HepG2 (cell line): Measurements from ENCODE around the gene PLCL1. TPM values are rescaled to one million over a fixed set of nuclear protein-coding genes. Genes with fewer than 3 reads are reported as not detected.

Experiments
- ATAC-seq: fragments of 200-7000 bp; cut with Tn5 transposase; 3 replicates; pipeline ENCODE4 v1.9.1; 2020; ENCODE audit warnings: mild to moderate bottlenecking, moderate library complexity
- BruUV-seq: library from RNA; stranded (reverse); fragments of 400-500 nt; replicated peaks from 2 replicates; lab custom pipeline; 2021; lab: Mats Ljungman, UMichigan
- CTCF ChIA-PET: fragments of 300-600 bp; formaldehyde crosslinking; extraction: SDS; loops from one replicate; lab custom pipeline; 2021; ENCODE audit warnings: low total read pairs, inconsistent platforms, low intra/inter-chr PET ratio; lab: Yijun Ruan, JAX
- POLR2A ChIA-PET: fragments of 350-600 bp; sonication (Branson Sonifier 250); formaldehyde crosslinking; loops from one replicate; lab custom pipeline; 2020; ENCODE audit warnings: antibody characterized with exemption, inconsistent platforms; lab: Yijun Ruan, JAX
- DNase-seq: peaks from one replicate; pipeline ENCODE4 v3.0.0-alpha.2; 2015; ENCODE audit warnings: low spot score
- FAIRE-seq: peaks from 3 replicates; lab custom pipeline; 2011; peaks lifted over from hg19 to GRCh38; lab: Jason Lieb, UNC
- H2AFZ ChIP-seq: one replicate; pipeline ENCODE4 v1.6.1; 2011; ENCODE audit warnings: low read length, inconsistent platforms
- H3K27ac ChIP-seq: fragments of 300-600 bp; 3 replicates; pipeline ENCODE4 v1.8.0; 2011; ENCODE audit warnings: mixed run types, mild to moderate bottlenecking, mixed read lengths, low read length, inconsistent platforms; ENCODE audit not compliant: insufficient read depth; ENCODE audit errors: extremely low read length
- H3K27me3 ChIP-seq, 2 experiments: fragments of 200-600 bp in 1 of 2; 2 replicates in 1 of 2; 3 replicates in 1 of 2; pipeline versions ENCODE4 v1.6.0 to v1.8.0; 2011; ENCODE audit warnings: low read length in 2 of 2, mild to moderate bottlenecking in 2 of 2, moderate library complexity in 2 of 2, inconsistent platforms in 1 of 2; ENCODE audit not compliant: insufficient read depth in 2 of 2, control insufficient read depth in 1 of 2
- H3K36me3 ChIP-seq, 2 experiments: fragments of 200-600 bp in 1 of 2; replicated peaks in 1 of 2; 2 replicates in 1 of 2; 3 replicates in 1 of 2; pipeline versions ENCODE4 v1.5.1 to v1.8.0; 2011; ENCODE audit warnings: low read length in 2 of 2, inconsistent platforms in 1 of 2; ENCODE audit not compliant: insufficient read depth in 2 of 2, control insufficient read depth in 1 of 2
- H3K4me1 ChIP-seq: 2 replicates; pipeline ENCODE4 v1.5.1; 2012; ENCODE audit warnings: low read length, inconsistent platforms; ENCODE audit not compliant: insufficient read depth
- H3K4me2 ChIP-seq: 2 replicates; pipeline ENCODE4 v1.6.0; 2011; ENCODE audit warnings: low read depth, low read length, inconsistent platforms
- H3K4me3 ChIP-seq, 3 experiments: fragments of 200-600 bp in 1 of 3; sonication (generic), shearing (Covaris generic) in 1 of 3; replicated peaks in 1 of 3; 2 replicates each; pipeline ENCODE4 v1.5.1; 2011 to 2016; ENCODE audit warnings: low read length in 3 of 3, inconsistent platforms in 2 of 3, low read depth in 2 of 3, mild to moderate bottlenecking in 2 of 3, control low read depth in 1 of 3, mixed read lengths in 1 of 3; ENCODE audit not compliant: insufficient read depth in 1 of 3
- H3K79me2 ChIP-seq: one replicate; pipeline ENCODE4 v1.6.1; 2011; ENCODE audit warnings: low read length, inconsistent platforms; ENCODE audit not compliant: insufficient read depth
- H3K9ac ChIP-seq: 2 replicates; pipeline ENCODE4 v1.6.0; 2011; ENCODE audit warnings: mild to moderate bottlenecking, low read depth, low read length, inconsistent platforms; ENCODE audit not compliant: insufficient read depth
- H3K9me3 ChIP-seq: 2 replicates; pipeline ENCODE4 v1.5.1; 2012; ENCODE audit warnings: mild to moderate bottlenecking, low read length
- H4K20me1 ChIP-seq: 2 replicates; pipeline ENCODE4 v1.6.0; 2011; ENCODE audit warnings: inconsistent platforms, mild to moderate bottlenecking, low read length, moderate library complexity; ENCODE audit not compliant: insufficient read depth
- CHD4 ChIP-seq: fragments of 200-600 bp; sonication (generic); IDR thresholded peaks from 2 replicates; pipeline ENCODE4 v1.7.0; 2017; ENCODE audit warnings: mild to moderate bottlenecking, low read length, borderline replicate concordance
- FIP1L1 ChIP-seq: fragments of 200-400 bp; formaldehyde crosslinking; IDR thresholded peaks from 2 replicates; pipeline ENCODE4 v1.6.1; 2018; ENCODE audit warnings: low read depth, mild to moderate bottlenecking, low read length, moderate library complexity, borderline replicate concordance; ENCODE audit not compliant: insufficient read depth
- JUN ChIP-seq: sonication (generic); formaldehyde crosslinking; IDR thresholded peaks from 2 replicates; pipeline ENCODE4 v1.4.0; 2020; ENCODE audit warnings: mild to moderate bottlenecking, missing genetic modification reagents
- MAFK ChIP-seq, 2 experiments: IDR thresholded peaks in 1 of 2; conservative IDR thresholded peaks in 1 of 2; 2 replicates each; pipeline ENCODE4 v1.6.1; 2011; ENCODE audit warnings: improper control_type of control experiment in 2 of 2, low read length in 2 of 2
- NR2F1 ChIP-seq, 2 experiments: fragments of 450-650 bp in 1 of 2; formaldehyde crosslinking in 1 of 2; IDR thresholded peaks; 2 replicates each; pipeline versions ENCODE4 v1.5.0 to v1.6.1; 2016 to 2020; ENCODE audit warnings: mild to moderate bottlenecking in 1 of 2, missing compliant biosample characterization in 1 of 2, missing genetic modification reagents in 1 of 2, moderate library complexity in 1 of 2
- PLRG1 ChIP-seq: fragments of 450-650 bp; conservative IDR thresholded peaks from 2 replicates; pipeline ENCODE4 v1.6.1; 2016
- TEAD2 ChIP-seq: sonication (generic); formaldehyde crosslinking; IDR thresholded peaks from 2 replicates; pipeline ENCODE4 v1.9.0; 2021; ENCODE audit warnings: missing genetic modification reagents
- YY1 ChIP-seq: IDR thresholded peaks from 2 replicates; pipeline ENCODE4 v1.6.1; 2011; ENCODE audit warnings: low read length, low read depth, moderate library complexity, mild to moderate bottlenecking; ENCODE audit not compliant: insufficient read depth, insufficient replicate concordance
- ZNF10 ChIP-seq: sonication (generic); formaldehyde crosslinking; IDR thresholded peaks from 2 replicates; pipeline ENCODE4 v1.4.0; 2020; ENCODE audit warnings: mild to moderate bottlenecking, low read depth, missing genetic modification reagents, borderline replicate concordance
- ZNF335 ChIP-seq: sonication (generic); formaldehyde crosslinking; IDR thresholded peaks from 2 replicates; pipeline ENCODE4 v1.4.0; 2020; ENCODE audit warnings: missing genetic modification reagents
- WGBS: methylation state at CpG from one replicate; pipeline ENCODE4 v1.1.6; 2017; ENCODE audit warnings: low lambda C conversion rate; 5-methylcytosine and 5-hydroxymethylcytosine counted together
- in situ Hi-C: cut with HindIII; loops from 2 replicates; pipeline ENCODE4 v1.10.0; 2017; ENCODE audit warnings: low pct_unique_long_range_greater_than_20kb; ENCODE audit not compliant: extremely low pct_ligation_motif_present
- intact Hi-C: fragments of 100-400 bp; cut with micrococcal nuclease; formaldehyde crosslinking; loops from one replicate; pipeline ENCODE4 v1.10.0; 2022; ENCODE audit not compliant: unreplicated experiment
- polyA plus RNA-seq, 8 experiments: library from polyadenylated mRNA; depleted of rRNA in 3 of 8; stranded (reverse) in 7 of 8; unstranded in 1 of 8; fragments of >200 nt; fragmentation: Illumina TruSeq in 4 of 8; extraction: Trizol in 4 of 8; gene quantifications; 2 replicates each; pipeline versions ENCODE4 v1.2.1 to v1.2.3, GENCODE V29; 2011 to 2016; ENCODE audit warnings: low read depth in 4 of 8, missing spikeins in 1 of 8, mixed read lengths in 1 of 8; ENCODE audit not compliant: insufficient read depth in 1 of 8
- total RNA-seq, 5 experiments: library from RNA; depleted of rRNA; stranded (reverse); fragments of >200 nt; fragmentation: Illumina TruSeq; extraction: Trizol; gene quantifications; 2 replicates each; pipeline ENCODE4 v1.2.3, GENCODE V29; 2016; ENCODE audit warnings: low read depth in 1 of 5
- TF ChIP-seq, protein P1 (sequence below): sonication (generic); formaldehyde crosslinking; IDR thresholded peaks from 2 replicates; pipeline ENCODE4 v1.4.0; 2020; ENCODE audit warnings: missing genetic modification reagents
- TF ChIP-seq, protein P2 (sequence below): IDR thresholded peaks from 2 replicates; pipeline ENCODE4 v1.6.1; 2016; ENCODE audit warnings: mild to moderate bottlenecking, missing biosample characterization, missing genetic modification reagents
- TF ChIP-seq, protein P3 (sequence below): sonication (generic); formaldehyde crosslinking; IDR thresholded peaks from 2 replicates; pipeline ENCODE4 v1.4.0; 2020; ENCODE audit warnings: missing genetic modification reagents
- TF ChIP-seq, protein P4 (sequence below): sonication (generic); formaldehyde crosslinking; IDR thresholded peaks from 2 replicates; pipeline ENCODE4 v1.4.0; 2020; ENCODE audit warnings: mild to moderate bottlenecking, missing genetic modification reagents
- TF ChIP-seq, protein P5 (sequence below): sonication (generic); formaldehyde crosslinking; IDR thresholded peaks from 2 replicates; pipeline ENCODE4 v1.8.1; 2023; ENCODE audit warnings: mild to moderate bottlenecking, missing genetic modification reagents

Gene PLCL1
- total and polyA plus RNA-seq, 2 of the 13 experiments (the other 11 are each of a cell fraction or from before 2014, with no cell fraction given), result not detected

DNA sequence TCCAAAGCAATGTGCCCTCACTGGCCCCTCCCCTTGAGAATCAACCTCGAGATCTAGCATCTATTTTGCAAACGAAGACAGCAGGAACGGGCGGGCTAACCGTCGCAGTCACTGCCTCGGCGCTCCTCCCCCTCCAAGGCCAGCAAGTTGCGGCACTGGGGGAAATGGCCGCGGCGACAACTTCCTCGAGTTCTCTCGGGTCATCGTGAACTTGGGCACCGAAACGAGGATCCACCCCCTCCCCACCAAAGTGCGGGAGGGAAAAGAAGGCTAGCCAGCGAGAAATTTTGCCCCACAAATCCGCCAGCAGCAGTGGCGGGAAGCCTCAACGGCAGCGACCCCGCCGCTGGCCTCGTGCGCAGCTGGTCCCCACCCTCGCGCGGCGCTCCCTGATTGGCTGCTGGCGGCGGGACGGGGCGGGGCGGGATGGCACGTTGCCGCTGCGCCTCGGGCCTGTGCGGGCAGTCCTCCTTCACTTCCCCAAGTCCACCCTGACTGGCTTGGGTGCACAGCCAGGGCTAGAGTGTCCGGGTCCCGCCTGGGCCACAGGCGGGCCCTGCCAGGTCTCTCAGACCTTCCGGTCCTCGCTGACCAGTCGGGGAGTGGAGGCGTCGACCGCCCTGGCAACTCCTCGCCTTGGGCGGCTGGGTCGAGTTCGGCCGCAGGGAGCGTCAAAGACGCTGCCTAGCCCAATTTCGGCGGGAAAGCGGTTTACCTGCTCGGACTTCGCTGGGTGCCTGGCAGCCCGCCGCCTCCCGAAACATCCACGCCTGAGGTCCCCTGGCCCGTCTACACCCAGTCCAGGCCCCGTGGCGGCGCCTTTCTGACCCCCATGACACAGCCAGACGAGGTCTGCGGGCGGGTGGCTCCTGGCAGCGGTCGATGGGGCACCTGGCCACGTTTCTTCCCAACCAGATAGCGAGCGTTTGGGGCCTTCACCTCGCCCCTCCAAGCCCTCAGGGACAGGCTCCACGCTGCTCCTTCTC is 19.1 kb upstream of the PLCL1 start, which contains the start of gene BOLL:
TSS of gene BOLL (minus strand) at position 364 of the 986 bp plus-strand sequence. CDS start 3,469 bp downstream, outside the sequence.
- intact Hi-C loops (no loop called here), in situ Hi-C loops (no loop called here)
- no TSS peak for BruUV-seq
- H3K27ac ChIP-seq, result no peak within 1 kb of the TSS
- H3K9me3 ChIP-seq, result no peaks in the 10 kb centered on the region
- ChIA-PET POLR2A (no interaction called here), CTCF (no interaction called here)
- H3K79me2 ChIP-seq, result no peaks in the 10 kb centered on the region
- 82% methylated on average over 74 of the region's 80 CpGs for WGBS
- no peaks in the 10 kb centered on the region for H3K27me3 ChIP-seq
- H3K9ac ChIP-seq, result no peak within 1 kb of the TSS
- ATAC-seq (peak; percentile 43), FAIRE-seq (no peak), DNase-seq (no peak)
- H3K36me3 ChIP-seq, result no peaks in the 10 kb centered on the region
- H3K4me2 ChIP-seq, result no peak within 1 kb of the TSS
- H2AFZ ChIP-seq, result no peak within 1 kb of the TSS
- H3K4me1 ChIP-seq, result no peaks in the 10 kb centered on the region
- no peak for TF ChIP-seq NR2F1 (CRISPR knock-in tag; IDR thresholded peaks at IDR 0.05)
- no peak for TF ChIP-seq FIP1L1
- no peak for TF ChIP-seq ZNF10
- no peak for TF ChIP-seq TEAD2
- TF ChIP-seq, protein P1, sequence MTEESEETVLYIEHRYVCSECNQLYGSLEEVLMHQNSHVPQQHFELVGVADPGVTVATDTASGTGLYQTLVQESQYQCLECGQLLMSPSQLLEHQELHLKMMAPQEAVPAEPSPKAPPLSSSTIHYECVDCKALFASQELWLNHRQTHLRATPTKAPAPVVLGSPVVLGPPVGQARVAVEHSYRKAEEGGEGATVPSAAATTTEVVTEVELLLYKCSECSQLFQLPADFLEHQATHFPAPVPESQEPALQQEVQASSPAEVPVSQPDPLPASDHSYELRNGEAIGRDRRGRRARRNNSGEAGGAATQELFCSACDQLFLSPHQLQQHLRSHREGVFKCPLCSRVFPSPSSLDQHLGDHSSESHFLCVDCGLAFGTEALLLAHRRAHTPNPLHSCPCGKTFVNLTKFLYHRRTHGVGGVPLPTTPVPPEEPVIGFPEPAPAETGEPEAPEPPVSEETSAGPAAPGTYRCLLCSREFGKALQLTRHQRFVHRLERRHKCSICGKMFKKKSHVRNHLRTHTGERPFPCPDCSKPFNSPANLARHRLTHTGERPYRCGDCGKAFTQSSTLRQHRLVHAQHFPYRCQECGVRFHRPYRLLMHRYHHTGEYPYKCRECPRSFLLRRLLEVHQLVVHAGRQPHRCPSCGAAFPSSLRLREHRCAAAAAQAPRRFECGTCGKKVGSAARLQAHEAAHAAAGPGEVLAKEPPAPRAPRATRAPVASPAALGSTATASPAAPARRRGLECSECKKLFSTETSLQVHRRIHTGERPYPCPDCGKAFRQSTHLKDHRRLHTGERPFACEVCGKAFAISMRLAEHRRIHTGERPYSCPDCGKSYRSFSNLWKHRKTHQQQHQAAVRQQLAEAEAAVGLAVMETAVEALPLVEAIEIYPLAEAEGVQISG (CRISPR knock-in tag), result no peak
- TF ChIP-seq, protein P2, sequence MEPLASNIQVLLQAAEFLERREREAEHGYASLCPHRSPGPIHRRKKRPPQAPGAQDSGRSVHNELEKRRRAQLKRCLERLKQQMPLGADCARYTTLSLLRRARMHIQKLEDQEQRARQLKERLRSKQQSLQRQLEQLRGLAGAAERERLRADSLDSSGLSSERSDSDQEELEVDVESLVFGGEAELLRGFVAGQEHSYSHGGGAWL (CRISPR knock-in tag), result no peak
- TF ChIP-seq, protein P3, sequence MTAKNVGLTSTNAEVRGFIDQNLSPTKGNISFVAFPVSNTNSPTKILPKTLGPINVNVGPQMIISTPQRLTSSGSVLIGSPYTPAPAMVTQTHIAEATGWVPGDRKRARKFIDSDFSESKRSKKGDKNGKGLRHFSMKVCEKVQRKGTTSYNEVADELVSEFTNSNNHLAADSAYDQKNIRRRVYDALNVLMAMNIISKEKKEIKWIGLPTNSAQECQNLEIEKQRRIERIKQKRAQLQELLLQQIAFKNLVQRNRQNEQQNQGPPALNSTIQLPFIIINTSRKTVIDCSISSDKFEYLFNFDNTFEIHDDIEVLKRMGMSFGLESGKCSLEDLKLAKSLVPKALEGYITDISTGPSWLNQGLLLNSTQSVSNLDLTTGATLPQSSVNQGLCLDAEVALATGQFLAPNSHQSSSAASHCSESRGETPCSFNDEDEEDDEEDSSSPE (CRISPR knock-in tag), result no peak
- TF ChIP-seq JUN (CRISPR knock-in tag), result no peak
- TF ChIP-seq, protein P4, sequence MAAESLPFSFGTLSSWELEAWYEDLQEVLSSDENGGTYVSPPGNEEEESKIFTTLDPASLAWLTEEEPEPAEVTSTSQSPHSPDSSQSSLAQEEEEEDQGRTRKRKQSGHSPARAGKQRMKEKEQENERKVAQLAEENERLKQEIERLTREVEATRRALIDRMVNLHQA, result no peak
- no peak for TF ChIP-seq MAFK (conservative IDR thresholded peaks at IDR 0.05 in 1 of 2, IDR thresholded peaks at IDR 0.05 in 1 of 2; ENCODE audit: low read length in 2 of 2)
- TF ChIP-seq CHD4, result no peak
- TF ChIP-seq, protein P5, sequence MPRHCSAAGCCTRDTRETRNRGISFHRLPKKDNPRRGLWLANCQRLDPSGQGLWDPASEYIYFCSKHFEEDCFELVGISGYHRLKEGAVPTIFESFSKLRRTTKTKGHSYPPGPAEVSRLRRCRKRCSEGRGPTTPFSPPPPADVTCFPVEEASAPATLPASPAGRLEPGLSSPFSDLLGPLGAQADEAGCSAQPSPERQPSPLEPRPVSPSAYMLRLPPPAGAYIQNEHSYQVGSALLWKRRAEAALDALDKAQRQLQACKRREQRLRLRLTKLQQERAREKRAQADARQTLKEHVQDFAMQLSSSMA (CRISPR knock-in tag), result no peak
- no peak for TF ChIP-seq ZNF335
- TF ChIP-seq PLRG1, result no peak
- TF ChIP-seq YY1, result no peak
- H4K20me1 ChIP-seq, result no peaks in the 10 kb centered on the region
- no peak within 1 kb of the TSS for H3K4me3 ChIP-seq
